ENCODE measurements around the gene CLEC4E.
"Not testable (repeated sequence)": the region's sequence is repeated elsewhere in the genome, so short reads cannot be mapped to it uniquely, and the experiment has no call there.

The CLEC4E gene

GRCh38 chr12:8532045-8532444 is 8.7 kb downstream of the CLEC4E start:
- DNase-seq, result no peak

- no peak for DNase-seq
These were observed 13.2 kb downstream of the CLEC4E start for GRCh38 chr12:8527250-8528130.

DNA sequence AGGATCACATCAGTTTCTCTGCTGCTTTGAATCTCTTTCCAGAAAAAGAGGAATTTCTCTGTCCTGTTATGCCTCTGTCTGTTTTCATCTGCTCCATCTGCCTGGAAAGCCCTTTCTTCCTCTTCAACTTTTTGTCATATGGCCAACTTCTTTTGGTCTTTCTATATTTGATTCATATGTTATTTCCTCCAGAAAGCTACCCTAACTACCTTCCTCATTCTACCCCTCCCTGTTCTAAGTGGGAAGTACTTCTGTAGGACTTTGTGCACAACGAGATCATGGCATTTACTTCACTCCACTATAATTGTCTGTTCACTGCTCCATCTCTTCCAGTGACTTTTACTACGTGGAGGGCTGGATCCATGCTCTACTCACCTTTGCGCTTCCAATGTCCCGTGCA is 21.5 kb downstream of the CLEC4E start:
- no peak for DNase-seq

DNA sequence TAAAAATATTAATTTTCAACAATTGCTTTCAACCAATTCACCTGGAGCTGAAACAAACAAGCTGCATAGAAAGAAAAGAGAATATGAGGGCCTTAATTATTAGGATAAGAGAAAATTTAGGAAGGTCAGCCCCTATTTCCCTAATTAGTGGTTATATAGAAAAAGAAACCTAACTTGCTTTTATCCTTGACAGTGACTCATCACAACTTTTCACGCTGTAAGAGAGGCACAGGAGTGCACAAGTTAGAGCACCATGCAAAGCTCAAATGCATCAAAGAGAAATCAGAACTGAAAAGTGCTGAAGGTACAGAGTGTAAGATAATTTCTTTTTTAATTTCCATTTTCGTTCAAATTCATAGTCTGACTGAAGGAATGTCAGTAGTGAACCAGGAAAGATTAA is 22.7 kb downstream of the CLEC4E start:
- DNase-seq, result no peak

DNA sequence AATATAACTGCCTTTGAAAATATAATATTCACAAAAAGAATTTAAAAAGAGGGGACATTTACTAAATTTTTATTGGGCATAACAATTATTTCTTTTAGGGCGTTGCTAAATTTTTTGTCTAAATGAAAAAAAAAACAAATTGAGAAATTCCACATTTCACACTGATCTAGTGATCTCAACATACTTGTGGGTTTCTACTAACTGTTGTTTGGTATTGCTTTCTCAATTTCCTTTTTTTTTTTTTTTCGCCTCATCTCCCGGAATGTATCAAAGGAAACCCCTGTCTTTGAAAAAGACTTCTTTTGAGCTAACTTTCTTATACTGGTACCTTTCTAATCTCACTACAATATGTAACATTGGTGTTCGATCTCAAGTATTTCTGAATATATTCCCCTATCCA is 27.4 kb downstream of the CLEC4E start, which contains the start of gene CLEC4D:
TSS of gene CLEC4D (plus strand) at position 248 of the 400 bp plus-strand sequence. CDS start 230 bp downstream, outside the sequence.
- no peak for DNase-seq

DNA sequence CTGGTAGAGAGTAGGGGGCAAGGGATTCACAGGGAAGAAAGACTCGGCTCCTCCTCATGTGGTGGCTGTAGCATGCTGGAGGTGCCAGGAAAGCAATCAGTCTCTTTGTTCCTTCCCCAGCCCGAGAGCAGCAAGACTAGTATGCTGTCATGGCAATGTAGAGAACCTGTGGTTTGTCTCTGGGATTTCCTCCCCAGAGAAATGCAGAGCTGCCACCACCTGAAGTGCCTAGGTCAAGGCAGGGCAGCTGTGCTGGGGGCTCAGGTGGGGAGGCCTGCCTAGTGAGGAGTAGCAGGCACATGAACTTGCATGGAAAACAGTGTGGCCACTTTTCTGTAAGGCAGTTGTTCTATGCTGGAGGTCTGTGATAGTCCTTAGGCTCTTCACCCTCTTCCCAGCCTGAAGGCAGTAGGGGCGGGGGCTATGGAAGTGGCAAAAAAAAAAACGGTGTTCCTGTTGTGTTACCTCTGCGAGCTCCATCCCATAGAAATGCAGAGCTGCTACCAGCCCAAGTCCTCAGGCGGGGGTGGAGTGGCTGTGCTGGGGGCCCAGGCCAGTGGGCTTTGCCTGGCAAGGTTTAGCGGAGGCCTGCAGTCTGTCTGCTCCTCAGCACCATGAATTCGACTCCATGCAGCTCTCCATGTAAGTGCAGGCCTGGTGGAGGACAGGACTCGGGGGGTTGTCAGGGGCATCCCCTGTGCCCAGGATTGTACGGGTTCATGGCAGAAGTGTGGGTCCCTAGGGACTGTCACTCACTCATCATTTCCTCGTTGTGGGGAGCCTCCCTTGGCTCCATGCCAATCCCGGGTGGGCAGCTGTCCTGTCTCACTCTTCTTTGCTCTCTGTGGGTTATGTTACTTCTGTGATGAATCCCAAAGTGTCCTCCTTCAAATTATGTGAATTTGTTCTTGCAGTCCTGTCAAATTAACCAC is 31.5 kb downstream of the CLEC4E start:
- DNase-seq, result no peak

- no peak for DNase-seq
These were observed 32.5 kb downstream of the CLEC4E start for GRCh38 chr12:8508223-8508622.

DNA sequence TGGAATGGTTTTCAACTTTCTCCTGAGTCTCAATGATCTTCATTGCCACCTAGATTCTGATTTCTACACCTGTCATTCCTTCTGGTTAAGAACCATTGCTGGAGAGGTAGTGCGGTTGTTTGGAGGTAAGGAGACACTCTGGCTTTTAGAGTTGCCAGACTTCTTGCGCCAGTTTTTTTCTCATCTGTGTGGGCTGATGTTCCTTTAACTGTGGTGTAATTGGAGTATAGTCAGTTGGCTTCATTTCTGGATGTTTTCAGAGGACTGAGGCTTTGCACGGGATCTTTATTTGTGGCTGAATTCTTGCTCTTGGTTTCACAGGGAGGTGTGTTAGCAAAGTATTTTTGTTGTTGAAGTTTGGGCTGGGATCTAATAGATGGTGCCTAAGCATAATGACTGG is 33.1 kb downstream of the CLEC4E start:
- no peak for DNase-seq

- DNase-seq, result no peak
These were observed 36.4 kb downstream of the CLEC4E start for GRCh38 chr12:8504351-8504750.

- DNase-seq, result no peak
These were observed 39.0 kb downstream of the CLEC4E start for GRCh38 chr12:8501720-8502119.

GRCh38 chr12:8499616-8500015 is 41.1 kb downstream of the CLEC4E start:
- DNase-seq, result no peak

DNA sequence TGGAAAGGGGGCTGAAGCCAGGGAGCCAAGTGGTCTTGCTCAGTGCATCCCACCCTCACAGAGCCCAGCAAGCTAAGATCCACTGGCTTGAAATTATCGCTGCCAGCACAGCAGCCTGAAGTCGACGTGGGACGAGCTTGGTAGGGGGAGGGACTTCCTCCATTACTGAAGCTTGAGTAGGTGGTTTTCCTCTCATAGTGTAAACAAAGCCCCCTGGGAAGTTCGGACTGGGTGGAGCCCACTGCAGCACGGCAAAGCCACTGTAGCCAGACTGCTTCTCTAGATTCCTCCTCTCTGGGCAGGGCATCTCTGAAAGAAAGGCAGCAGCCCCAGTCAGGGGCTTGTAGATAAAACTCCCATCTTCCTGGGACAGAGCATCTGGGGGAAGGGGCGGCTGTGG is 44.6 kb downstream of the CLEC4E start:
- not testable (repeated sequence) for DNase-seq

DNA sequence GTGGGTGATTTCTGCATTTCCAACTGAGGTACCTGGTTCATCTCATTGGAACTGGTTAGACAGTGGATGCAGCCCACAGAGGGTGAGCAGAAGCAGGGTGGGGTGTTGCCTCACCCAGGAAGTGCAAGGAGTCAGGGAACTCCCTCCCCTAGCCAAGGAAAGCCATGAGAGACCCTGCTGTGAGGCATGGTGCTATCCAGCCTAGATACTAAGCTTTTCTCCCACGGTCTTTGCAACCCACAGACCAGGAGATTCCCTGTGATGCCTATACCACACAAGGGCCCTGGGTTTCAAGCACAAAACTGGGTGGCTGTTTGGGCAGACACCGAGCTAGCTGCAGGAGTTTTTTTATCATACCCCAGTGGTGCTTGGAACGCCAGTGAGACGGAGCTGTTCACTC is 45.0 kb downstream of the CLEC4E start:
- not testable (repeated sequence) for DNase-seq

DNA sequence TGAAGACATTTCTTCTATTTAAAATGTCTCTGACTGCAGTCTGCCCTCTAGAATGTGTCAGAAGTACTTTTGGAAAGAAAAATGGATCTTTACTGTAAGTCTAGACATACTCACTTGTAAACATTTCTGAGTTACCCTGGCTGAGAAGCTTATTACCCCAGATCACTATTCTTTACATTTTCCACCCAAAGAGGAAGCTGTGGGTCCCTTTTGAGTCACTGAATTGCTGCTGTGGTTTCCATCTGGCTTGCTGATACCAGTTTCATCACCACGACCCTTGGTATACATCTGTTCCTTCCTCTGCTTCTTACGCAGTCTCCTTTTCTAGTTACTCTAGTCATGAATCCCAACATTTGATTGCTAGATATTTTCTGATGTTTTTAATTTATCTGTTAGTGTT is 47.6 kb downstream of the CLEC4E start:
- DNase-seq, result no peak

DNA sequence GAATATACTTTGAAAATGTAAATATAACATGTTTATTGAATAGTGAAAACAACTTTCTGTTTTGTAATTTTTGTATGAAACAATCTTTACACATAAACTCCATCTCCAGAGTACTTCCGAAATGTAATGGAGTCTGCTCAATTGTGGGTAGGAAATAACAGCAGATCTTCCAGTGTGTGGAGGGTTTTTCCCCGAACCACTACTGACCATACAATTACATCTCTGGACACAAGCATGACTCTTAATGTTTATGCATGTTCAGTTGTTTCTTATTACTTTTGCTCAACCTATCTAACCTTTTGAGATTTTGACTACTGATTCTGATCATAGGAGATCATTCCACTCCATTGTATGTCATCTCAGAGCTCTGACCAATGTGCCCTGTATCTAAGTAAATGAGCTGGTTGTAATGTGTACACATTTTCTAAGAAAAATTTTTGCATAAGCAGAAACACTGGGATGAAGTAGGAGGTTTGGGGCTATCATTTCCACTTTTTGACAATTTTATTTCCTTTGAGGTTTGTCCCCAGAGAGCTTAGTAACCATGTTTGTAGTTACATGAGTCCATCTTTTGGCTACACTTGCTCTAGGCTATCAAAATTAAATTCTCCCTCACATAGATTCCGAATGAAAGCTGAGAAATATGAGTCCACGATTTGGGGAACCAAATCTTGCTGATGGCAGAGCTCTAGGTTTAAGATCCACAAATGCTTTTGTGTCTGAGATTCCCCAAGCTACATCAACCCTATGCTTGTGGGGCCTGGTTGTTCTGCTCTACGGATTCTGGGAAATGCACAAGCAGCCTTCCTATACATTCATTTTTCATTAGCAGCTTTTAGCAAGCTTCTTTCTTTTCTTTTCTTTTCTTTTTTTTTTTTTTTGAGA is 48.8 kb downstream of the CLEC4E start:
- no peak for DNase-seq
